ENCODE measurements around the gene TRMT112.

DNA sequence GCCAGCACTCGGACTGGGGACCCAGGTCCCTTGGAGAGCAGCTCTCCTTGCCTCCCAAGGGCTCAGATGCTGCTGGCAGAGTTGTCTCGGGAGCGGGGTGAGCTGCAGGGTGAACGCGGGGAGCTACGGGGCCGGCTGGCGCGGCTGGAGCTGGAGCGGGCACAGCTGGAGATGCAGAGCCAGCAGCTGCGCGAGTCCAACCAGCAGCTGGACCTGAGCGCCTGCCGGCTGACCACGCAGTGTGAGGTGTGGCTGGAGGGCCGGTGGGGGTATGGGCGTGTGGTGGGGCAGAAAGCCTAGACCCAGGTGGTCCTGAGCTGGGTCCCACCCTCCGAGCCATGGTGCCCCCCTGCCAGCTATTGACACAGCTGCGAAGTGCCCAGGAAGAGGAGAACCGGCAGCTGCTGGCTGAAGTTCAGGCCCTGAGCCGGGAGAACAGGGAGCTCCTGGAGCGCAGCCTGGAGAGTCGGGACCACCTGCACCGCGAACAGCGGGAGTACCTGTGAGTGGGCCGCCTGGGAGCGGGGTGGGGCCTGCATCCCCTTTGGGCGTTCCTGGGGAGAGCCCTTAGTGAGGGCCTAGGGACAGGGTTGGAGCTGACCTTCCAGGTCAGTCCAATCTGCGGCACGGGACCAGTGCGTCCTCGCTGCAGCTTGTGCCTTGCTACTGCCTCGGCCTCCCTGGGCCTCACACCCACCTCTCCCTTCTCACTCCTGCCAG lies 35.8 kb upstream of the TRMT112 start:
- TF ChIP-seq CTCF (IDR thresholded peaks at IDR 0.05) (no peak), POLR2AphosphoS5 (IDR thresholded peaks at IDR 0.05) (no peak), POLR2A (IDR thresholded peaks at IDR 0.05) (no peak), EP300 (IDR thresholded peaks at IDR 0.05) (no peak)

All from upper lobe of left lung (tissue), 4 donors.